Hippocampal formation (tissue), 2 donors: ENCODE results near the gene DDX56.

Experiments used
- DNase-seq, 2 donors: peaks; one replicate each; lab custom pipeline; 2025; lab: John Stamatoyannopoulos, UW

Gene DDX56

DNA sequence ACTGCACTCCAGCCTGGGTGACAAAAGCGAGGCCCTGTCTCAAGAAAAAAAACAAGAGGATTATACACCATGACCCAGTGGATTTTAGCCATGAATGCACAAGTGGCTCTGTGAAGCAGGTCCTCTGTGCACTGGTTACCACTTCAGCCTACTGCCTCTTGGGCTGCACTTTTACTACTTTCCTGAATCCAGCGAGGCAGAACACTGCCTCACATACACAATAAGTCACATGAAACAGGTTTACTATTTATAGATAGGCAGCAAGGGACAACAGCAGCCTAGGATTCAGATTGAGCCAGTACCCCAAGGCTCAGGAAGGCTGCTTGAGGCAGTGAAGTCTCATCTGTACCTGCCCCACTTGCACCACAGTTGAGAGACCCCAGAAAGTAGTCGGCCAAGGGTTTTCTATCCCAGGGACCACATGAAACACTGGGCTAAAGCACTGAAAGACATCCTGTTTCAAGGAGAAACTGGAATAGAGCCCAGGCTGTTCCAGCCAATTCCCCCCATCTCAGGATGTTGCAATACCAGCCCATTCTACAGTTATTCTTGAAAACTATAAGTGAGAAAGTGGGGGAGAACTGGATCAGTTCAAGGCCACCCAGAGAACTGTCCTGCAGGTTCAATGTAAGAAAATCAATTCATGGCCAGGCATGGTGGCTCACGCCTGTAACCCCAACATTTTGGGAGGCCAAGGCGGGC, 22.4 kb upstream of the DDX56 start:
- DNase-seq = no peak

DNA sequence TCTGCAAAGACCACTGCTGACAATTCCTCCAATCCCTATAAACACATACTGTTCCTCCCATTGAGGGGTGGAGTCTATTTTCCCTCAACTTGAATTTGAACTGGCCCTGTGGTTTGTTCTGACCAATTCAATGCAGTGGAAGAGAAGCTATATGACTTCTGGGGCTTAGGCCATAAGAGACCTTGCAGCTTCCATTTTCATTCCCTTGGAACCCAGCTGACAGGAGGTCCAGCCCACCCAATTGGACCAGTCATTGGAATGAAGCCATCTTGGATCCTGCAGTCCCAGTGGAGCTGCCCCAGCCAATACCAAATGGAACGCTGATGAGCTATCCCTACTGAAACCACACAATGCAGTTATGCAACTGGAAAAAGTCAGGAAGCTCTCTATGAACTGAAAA, 17.2 kb upstream of the DDX56 start:
- DNase-seq = no peak

DNA sequence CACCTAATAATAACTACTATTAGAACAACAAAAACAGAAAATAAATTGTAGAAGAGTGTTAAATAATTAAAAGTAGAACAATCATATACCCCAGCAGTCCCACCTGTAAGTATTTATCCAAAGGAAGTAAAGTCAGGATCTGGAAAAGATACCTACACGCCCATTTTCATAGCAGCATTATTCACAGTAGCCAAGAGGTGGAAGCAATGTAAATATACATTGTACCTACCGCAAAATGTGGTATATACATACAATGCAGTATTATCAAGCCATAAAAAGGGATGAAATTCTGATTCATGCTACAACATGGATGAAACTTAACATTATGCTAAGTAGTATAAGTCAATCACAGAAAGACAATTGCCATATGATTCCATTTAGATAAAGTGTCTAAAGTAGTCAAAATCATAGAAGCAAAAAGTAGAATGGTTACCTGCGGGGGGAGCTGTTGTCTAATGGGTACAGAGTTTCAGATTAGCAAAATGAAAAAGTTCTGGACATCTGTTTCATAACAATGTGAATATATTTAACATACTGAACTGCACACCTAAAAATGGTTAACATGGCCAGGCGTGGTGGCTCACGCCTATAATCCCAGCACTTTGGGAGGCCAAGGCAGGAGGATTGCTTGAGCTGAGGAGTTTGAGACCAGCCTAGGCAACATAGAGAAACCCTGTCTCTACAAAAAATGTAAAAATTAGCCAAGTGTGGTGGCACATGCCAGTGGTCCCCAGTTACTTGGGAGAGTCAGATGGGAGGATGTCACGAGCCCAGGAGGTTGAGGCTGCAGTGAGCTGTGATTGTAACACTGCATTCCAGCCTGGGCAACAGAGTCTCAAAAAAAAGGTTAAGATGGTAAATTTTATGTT, 14.4 kb upstream of the DDX56 start:
- peak; percentile 15 to 59 for DNase-seq

DNA sequence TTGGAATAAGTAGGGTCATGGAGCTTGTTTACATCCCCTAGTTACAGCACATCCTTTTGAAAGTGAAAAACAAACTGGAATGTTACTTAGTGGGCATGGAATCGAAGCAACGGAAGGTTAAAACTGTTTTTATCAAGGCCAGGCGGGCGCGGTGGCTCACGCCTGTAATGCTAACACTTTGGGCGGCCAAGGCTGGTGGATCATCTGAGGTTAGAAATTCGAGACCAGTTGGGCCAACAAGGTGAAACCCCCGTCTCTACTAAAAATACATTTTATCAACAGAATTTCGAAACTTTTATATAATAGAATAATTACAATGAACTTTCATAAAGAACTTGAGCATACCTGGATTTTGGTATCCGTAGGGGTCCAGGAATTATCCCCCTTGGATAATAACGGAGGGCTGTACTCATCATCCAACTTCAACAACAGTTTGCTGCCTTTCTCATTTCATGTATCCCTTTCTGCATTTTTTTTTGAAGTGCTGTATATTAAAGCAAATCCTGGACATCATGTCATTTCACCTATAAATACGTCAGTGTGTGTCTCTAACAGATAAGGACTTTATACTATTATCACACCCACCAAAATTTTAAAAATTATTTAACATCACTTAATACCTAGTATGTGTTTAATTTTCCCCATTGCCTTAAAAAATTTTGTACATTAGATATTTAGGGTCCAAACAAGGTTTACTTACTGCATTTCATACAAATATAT, 9.6 kb upstream of the DDX56 start:
- no peak for DNase-seq

DNA sequence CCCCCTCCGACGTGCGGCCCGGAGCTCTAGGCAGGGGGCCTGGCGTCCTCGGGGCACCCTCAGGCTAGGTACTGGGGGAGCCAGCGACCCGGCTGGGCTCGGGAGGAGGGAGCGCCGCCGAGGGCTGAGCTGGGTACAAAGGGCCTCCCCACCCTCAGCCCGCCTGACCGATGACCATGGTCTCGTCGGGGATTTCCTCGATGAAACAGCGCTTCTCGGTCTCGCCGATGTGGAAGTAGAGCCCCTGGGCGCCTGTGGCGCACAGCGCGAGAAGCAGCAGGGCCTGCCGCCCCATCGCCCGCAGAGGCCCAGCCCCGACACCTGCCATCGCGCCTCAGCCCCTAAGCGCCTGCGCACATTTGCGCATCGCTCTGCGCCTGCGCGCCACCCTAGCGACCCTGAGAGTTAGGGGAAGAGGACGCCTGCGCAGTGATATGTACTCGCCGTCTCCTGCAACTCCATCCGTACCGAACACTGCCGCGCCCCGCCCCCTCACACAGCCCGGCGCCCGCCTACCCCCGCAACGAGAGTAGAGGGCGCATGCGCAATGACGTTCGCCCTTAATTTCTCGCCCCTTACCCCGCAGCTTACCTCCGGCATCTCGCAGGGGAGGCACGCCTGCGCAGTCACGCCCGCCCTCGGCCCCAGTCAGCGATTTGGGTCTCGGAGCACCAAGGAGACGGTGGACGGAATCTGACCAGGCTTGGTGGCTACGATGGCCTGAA, 8.3 kb upstream of the DDX56 start, which contains the start of gene TMED4:
Gene TMED4, minus strand, starts transcription at position 353 of the 725 bp plus-strand sequence. Its CDS starts 25 bp downstream, at position 328.
- DNase-seq = peak; percentile 99

DNA sequence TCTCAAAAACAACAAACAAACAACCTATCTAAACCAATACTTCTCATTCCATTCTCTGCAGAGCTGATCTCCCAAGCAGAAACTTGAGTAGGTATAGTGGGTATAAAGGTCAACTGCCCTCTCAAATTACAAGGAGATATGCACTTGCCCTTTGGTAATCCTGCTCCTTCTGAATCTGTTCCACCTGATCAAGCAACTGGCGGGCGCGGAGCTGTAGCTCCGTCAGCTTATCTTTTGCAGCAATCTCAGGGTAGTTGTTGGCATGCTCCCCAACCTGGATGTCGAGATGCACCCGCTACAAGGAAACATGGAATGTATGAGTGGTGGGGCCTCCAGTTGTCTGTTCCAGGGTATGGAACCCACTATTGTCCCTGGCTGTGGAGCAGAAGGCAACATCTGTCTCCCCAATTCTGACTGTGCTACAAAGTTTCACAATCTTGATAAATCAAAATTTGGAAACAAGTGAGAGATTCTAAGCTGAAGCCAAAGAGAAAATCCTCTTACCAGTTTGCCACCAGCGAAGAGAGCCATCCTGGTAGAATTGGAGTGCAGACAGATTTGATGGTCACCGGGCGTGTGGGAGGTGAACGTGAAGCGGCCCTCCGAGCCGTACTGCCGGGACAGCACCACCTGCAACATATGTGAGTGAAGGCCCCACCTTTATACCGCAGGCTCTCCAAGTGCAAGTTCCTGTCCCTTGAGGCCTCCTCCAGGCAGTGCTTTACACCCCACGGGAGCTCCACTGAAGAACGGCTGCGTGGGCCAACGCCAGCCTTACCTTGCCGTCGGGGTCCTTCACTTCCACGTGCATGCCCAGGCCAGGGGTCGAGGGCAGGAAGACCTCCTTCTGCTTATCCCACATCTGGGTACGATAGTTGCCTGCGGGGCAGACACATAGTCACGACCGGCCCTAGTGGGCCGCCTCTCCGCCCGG, 7.5 kb upstream of the DDX56 start:
- no peak for DNase-seq

DNA sequence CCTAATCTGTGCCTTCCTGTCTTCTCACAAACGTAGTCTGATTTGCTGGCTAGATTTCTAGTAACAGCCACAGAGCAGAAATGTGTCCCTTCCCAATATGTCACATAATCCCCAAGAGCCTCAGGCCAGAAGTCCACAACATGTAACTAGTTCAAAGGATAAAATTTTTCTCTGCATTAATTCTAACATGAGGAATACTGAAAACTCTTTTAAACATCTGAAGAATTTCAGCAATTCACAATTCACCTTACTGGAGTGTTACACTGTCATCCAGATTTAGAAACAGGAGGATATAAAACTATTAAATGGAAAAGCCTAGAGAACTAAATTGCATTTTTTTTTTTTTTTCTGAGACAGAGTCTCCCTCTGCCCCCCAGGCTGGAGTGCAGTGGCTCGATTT, 2.5 kb upstream of the DDX56 start:
- DNase-seq = no peak

DNA sequence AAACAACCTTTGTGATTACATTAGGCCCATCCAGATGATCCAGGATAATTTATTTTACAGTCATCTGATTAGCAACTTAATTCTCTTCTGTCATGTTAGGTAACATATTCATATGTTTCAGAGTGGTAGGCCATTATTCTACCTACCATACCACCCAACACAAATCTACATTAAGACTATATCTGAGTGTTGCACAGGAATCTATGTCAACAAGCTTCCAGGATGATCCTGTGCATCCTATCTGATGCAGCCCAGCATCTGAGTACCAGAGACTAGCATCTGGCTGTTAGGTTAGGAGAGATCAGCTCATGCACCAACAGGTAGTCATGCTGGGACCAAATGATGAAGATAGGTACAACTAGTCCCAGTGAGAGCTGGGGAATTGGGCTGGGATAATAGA, 1.3 kb upstream of the DDX56 start:
- no peak for DNase-seq

DNA sequence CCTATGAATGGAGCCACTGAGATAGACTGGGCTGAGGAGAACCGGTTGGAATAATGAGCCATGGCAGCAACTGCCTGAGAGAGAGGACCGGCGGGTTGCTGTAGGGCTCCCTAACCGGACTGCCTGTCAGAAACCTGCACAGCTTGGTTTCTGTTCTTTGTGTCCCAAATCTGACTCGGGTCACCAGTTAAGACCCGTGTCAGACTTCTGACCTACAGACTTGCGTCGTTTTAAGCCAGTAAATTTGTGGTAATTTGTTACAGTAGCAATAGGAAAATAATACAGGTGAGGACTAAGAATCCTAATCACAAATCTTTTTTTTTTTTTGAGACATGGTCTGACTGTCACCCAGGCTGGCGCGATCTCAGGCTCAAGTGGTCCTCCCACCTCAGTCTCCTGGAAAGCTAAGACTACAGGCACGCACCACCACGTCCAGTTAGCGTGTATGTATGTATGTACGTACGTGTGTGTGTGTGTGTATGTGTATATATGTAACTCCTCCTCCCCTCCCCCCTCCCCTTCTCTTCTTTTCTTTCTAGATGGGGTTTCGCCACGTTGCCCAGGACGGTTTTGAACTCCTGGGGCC, 672 bp upstream of the DDX56 start:
- no peak for DNase-seq

DNA sequence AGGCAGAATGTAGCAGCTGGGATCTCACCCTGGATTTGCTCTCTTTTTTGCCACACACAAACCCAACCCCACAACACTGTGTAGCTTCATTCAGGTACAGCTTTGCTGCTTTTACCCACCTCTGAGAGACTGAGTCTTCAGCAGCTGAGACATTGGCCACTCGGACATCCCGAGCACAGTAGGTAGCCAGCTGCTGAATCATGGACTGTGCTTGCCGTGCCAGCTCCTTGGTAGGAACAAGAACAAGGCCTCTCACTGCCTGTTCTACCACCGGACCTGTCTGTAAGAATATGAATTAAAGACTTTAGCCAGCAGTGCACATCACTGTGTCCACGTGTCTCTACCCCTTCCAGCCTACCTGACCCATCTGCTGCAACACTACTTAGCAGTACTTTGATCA, 937 bp downstream of the DDX56 start:
- no peak for DNase-seq

DNA sequence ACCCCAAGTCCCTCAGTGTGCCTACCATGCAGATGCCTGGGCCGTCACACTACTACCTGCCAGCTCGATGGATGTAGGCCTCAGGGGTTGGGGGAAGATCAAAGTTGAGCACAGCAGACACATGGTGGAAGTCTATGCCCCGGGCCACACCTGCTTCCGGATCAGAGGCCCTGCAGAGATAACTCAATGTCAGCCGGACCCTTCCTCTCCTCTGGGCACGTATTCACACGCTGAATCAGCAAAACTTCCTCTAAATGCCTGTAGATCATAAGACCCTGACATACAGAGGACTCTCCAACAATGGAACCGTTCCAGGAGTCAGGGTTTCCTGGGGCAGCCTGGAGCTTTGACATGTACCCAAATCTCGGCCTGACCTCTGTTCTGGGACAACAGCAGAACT, 3.7 kb downstream of the DDX56 start:
- DNase-seq = no peak

DNA sequence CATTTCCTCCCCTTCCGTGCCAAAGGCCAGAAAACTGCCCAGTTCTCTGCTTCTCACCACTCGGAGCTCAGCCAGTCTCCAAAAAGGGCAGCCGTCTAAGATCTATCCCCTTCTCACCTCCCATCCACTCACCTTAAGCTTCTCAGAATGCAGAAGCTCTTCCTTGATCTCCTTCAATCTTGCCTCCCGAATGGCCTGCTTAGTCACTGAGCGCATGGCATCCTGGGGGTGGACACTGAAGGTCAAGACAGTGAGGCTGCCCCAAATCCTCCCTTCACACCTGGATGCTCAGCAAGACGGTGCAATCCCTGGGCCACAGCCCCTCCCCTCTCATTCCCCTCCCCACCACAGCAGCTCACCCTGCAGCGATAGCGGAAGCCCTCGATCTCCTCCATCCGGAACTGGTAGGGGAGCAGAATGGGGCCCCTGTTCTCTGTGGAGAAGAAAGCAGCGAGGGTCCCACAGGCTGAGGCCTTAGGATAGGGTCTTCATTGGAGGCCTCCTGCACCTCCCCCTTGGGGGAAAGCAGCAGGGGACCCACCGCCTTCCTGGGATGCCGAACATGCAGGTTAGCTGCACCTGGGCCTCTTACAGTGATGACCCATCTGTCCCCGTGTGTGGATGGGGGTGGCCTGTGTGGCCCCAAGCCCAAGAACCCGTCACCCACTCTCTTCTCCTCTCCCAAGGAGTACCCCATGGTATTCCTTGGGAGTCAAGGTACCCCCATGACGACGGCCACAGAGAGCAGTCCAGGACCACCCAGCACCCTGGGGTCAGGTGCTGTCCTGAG, 4.7 kb downstream of the DDX56 start:
- no peak for DNase-seq

DNA sequence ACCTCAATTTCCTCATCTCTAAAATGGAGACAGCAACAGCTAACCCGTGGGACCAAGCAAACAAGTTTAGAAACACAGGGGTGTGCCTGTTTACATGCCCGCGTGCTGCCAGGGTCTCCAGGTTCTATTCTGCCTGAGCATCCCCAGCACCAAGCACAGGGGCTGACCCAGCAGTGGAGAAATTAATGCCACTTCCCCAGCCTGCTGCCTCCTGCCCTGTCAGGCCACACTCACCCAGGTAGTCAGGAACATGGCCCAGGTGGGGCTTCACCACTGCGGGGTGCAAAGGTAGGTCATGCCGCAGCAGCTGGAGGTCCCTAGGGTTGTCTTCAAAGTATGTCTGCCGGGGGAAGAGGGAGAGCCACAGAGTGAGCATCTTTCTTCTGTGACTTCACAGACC, 5.8 kb downstream of the DDX56 start:
- no peak for DNase-seq

DNA sequence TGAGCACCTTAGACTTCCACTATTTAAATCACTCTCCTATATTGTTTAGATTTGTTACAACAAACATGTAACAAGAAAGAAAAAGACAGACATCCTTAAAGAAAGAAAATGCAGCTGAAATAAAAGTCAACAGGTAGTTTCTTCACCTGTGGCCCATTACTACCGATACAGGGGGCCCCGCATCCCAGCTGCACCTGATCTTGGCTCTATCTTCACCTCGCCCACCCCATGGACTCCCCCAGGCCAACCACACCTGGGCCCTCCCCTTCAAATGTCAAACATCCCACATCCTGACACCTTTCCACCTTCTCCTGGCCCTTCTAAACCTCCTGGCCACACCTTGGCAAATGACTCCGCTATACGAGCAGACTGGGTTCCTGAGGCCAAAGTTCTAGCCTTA, 7.0 kb downstream of the DDX56 start:
- no peak for DNase-seq

DNA sequence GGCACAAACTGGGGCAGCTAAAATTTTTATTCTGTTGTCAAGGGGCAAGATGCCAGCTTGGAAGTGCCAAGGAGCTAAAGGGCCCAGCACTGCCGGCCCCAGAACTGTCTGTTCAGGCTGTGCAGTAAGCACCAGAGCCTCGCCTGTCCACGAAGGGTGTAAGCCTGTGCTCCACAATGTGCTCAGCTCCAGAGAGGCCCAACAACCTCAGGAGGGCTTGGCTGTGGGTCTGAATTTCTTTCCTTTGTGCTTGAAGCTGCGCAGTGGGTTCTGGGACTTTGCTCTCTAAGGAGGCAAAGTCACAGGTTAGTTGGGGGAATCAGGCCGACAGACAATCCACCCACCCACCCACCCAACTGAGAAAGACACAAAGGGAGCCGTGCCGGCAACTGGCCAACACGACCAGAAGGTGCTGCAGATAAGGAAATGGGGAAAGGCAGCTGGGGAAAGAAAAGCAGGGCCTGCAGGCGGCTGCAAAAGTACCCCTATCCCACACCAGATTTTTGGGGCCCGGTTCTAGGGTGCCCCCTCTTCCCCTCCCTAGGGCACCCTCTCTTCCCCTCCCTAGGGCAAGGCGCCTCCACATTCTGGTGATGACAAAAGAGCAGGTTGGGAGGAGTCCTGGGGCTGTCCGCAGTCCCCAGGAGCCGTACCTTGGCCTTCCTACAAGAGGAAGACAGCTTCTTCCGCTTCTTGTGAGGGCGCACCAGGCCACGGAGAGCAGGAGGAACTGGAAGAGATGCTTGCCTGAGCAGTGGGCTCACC, 7.7 kb downstream of the DDX56 start:
- DNase-seq = no peak

DNA sequence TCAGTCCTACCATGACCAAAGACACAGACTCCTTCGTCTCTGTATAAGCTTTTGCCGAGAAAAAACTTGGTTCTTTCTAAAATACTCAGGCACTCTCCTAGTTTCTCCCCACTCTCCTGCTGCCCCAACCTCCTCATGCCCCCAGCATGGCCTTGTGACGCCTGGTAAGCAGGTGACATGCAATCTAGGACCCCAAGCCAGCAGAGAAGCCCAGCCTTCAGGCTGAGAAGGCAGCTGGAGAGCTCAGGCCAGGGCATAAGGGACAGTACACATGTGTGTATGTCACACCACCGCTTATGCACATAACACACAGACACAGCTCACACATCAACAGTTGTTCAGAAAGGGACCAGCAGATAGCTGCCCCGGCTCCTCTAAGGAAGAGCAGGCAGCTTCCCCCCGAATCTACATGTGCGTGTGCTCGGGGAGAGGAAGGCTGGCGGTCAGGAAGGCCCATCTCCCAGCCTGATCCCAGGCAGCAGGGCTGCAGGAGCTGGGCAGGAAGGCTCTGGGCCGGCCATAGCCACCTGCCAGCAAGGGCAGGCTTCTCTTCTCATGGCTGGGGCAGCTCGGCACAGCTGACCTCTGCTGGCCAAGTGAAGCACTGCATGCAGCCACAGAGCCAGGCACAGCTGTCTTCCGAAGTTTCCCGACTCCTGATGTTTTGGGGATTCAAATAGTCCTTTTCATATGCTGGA, 8.5 kb downstream of the DDX56 start:
- peak; percentile 33 to 43 for DNase-seq

DNA sequence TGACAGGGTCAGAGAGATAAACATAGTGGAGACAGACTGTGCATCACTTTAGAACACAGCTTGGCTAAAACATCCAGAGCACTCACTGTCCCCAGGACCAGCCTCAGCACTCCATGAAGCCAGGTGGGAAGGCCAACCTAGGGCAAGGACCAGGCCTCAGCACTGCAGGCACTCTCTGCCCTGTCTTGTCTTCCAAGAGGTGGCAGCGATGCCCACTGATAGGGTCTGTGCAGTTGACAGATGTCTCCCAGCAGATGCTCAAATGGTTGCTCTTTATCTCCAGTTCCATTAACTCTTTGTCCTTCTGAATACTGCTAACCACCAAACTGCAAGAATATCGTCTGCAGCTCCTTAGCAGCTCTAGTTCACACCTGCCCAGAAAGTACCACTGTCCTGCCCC, 9.1 kb downstream of the DDX56 start:
- no peak for DNase-seq

DNA sequence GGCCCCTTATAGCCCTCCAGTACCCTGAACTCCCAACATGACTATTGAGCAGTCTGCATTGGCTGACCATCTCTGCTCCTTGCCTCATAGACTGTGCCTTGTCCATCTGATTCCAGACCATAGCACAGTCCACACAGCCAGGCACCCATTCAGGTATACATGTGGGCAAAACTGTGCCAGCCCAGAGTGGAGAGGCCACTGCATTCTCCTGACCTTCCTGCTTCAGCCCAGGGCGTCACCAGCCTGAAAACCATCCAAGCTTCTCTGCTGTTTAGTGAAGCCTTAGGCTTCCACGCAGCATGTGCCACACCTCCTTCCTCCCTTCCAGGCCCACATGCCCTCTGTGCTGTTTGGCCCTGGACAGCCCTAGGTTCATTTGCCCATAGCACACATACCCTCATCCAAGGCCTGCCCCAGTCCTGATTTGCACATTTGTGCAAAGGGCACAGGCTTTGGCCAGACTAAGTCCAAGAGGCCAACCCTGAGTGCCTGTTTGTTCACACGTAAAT, 10.5 kb downstream of the DDX56 start:
- no peak for DNase-seq
